Breast epithelium (tissue), 4 donors: ENCODE results near the gene POLR3H. TPM values are rescaled to one million over a fixed set of nuclear protein-coding genes. Genes with fewer than 3 reads are reported as not detected.
"Not testable (repeated sequence)": the region's sequence is repeated elsewhere in the genome, so short reads cannot be mapped to it uniquely, and the experiment has no call there.

Source experiments
- DNase-seq, 2 donors: peaks; one replicate each; pipeline ENCODE4 v3.0.0-alpha.2; 2019; ENCODE audit warnings: low spot score in 2 of 2
- H3K27ac ChIP-seq, 2 donors: fragments of 200-600 bp; sonication (generic) in 1 of 2; one replicate each; pipeline ENCODE4 v1.5.1; 2016 to 2019; ENCODE audit warnings: mild to moderate bottlenecking in 1 of 2
- H3K27me3 ChIP-seq, 2 donors: fragments of 200-600 bp; sonication (generic) in 1 of 2; one replicate each; pipeline versions ENCODE4 v1.5.1 to v1.6.0; 2017 to 2019; ENCODE audit warnings: control low read depth in 1 of 2, mild to moderate bottlenecking in 1 of 2
- H3K36me3 ChIP-seq: fragments of 200-600 bp; one replicate; pipeline ENCODE4 v1.5.1; 2019
- H3K4me1 ChIP-seq, 2 donors: fragments of 200-600 bp; sonication (generic); one replicate each; pipeline ENCODE4 v1.5.1; 2016 to 2019; ENCODE audit warnings: control low read depth in 1 of 2
- H3K4me3 ChIP-seq, 3 donors: fragments of 200-600 bp; sonication (generic); 1 replicate in 2 of 3; 2 replicates in 1 of 3; pipeline ENCODE4 v1.5.1; 2016 to 2019; ENCODE audit warnings: mild to moderate bottlenecking in 3 of 3, moderate library complexity in 2 of 3
- H3K9me3 ChIP-seq, 2 donors: fragments of 200-600 bp; sonication (generic) in 1 of 2; one replicate each; pipeline ENCODE4 v1.5.1; 2016 to 2019; ENCODE audit warnings: control low read depth in 1 of 2
- POLR2A ChIP-seq: fragments of 450-650 bp; IDR thresholded peaks from one replicate; pipeline ENCODE4 v1.6.1; 2016; ENCODE audit warnings: antibody characterized with exemption, mild to moderate bottlenecking, moderate library complexity
- POLR2AphosphoS5 ChIP-seq, 3 donors: sonication (generic); formaldehyde crosslinking; IDR thresholded peaks; one replicate each; pipeline ENCODE4 v1.6.1; 2017; ENCODE audit warnings: antibody characterized with exemption in 3 of 3
- intact Hi-C: fragments of 100-400 bp; cut with DNase I; formaldehyde crosslinking; loops from one replicate; pipeline ENCODE4 v1.15.1; 2023; ENCODE audit warnings: low total_unique reads
- total RNA-seq, 3 donors: library from RNA; depleted of rRNA; stranded (reverse); fragments of >200 nt; gene quantifications; one replicate each; pipeline ENCODE4 v1.1.0, GENCODE V29; 2016
- TF ChIP-seq, protein P1 (sequence below), 3 donors: fragments of 450-650 bp; IDR thresholded peaks; one replicate each; pipeline ENCODE4 v1.5.1; 2016 to 2017; ENCODE audit warnings: antibody characterized with exemption in 3 of 3, mild to moderate bottlenecking in 3 of 3, moderate library complexity in 3 of 3

The POLR3H gene, protein sequence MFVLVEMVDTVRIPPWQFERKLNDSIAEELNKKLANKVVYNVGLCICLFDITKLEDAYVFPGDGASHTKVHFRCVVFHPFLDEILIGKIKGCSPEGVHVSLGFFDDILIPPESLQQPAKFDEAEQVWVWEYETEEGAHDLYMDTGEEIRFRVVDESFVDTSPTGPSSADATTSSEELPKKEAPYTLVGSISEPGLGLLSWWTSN
- 10 to 100 TPM; 18.2 to 26.5 (median 20.2) TPM for total RNA-seq

DNA sequence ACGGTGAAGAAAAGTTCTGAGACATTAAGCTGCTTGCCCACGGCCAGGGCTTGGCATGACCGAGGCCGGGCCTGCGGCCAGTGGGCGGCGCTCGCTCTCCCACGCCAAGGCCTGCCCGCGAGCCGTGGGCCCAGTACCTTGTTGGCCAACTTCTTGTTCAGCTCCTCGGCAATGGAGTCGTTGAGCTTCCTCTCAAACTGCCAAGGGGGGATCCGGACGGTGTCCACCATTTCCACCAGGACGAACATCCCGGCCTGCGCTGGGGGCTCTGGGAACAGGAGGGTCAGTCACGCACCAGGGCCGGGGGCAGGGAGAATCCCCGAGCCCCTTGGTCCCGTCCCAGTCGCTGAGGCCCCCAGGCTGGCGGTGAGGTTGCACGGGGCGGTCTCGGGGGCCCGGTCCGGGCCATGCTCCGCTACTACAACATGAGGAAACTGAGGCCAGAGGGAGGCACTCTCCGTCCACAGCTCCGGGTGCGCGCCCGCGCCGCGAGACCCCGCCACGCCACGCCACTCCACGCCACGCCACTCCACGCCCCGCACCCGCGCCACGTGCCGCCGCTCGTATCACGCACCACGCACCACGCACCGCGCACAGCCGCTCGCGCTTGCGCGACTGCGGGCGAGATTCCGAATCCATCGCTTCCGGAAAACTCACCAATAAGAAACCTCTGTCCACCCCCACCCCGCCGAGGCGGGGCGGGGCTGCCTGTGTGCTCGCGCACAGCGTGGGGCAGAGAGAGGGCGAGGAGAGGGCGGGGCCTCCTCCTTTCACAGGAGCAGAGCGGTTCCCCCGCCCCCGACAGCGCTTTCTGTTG lies at the start of gene POLR3H:
TSS of gene POLR3H (minus strand) at position 617 of the 817 bp plus-strand sequence. CDS start at position 248, 369 bp downstream.
- H3K4me3 ChIP-seq, result peak within 1 kb of the TSS; percentile 78 to 82 (median 80)
- TF ChIP-seq POLR2AphosphoS5 (IDR thresholded peaks at IDR 0.05) (peak in 2 of 3 donors; percentile 10 to 12), POLR2A (no peak)
- TF ChIP-seq, protein P1, sequence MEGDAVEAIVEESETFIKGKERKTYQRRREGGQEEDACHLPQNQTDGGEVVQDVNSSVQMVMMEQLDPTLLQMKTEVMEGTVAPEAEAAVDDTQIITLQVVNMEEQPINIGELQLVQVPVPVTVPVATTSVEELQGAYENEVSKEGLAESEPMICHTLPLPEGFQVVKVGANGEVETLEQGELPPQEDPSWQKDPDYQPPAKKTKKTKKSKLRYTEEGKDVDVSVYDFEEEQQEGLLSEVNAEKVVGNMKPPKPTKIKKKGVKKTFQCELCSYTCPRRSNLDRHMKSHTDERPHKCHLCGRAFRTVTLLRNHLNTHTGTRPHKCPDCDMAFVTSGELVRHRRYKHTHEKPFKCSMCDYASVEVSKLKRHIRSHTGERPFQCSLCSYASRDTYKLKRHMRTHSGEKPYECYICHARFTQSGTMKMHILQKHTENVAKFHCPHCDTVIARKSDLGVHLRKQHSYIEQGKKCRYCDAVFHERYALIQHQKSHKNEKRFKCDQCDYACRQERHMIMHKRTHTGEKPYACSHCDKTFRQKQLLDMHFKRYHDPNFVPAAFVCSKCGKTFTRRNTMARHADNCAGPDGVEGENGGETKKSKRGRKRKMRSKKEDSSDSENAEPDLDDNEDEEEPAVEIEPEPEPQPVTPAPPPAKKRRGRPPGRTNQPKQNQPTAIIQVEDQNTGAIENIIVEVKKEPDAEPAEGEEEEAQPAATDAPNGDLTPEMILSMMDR (IDR thresholded peaks at IDR 0.05), result peak in 2 of 3 donors; percentile 25 to 34
- peak within 1 kb of the TSS; percentile 79 to 86 for H3K27ac ChIP-seq
- intact Hi-C loops, result no loop called here
- peak; percentile 96 to 97 for DNase-seq
- peaks cover 0 to 12% of the 10 kb centered on the region in 2 donors for H3K4me1 ChIP-seq
- H3K9me3 ChIP-seq, result no peaks in the 10 kb centered on the region
- no peaks in the 10 kb centered on the region for H3K36me3 ChIP-seq
- H3K27me3 ChIP-seq, result no peaks in the 10 kb centered on the region

DNA sequence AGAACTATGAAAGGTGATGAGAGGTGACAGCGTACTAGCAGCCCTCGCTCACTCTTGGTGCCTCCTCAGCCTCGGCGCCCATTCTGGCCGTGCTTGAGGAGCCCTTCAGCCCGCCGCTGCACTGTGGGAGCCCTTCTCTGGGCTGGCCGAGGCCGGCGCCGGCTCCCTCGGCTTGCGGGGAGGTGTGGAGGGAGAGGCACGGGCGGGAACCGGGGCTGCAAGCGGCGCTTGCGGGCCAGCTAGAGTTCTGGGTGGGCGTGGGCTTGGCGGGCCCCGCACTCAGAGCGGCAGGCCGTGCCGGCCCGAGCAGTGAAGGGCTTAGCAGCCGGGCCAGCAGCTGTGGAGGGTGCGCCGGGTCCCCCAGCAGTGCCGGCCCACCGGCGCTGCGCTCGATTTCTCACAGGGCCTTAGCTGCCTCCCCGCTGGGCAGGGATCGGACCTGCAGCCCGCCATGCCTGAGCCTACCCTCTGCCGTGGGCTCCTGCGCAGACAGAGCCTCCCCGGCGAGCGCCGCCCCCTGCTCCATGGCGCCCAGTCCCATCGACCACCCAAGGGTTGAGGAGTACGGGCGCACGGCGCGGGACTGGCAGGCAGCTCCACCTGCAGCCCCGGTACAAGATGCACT lies 49.2 kb upstream of the POLR3H start:
- intact Hi-C loops, DNase-seq, H3K4me1 ChIP-seq, H3K27ac ChIP-seq, H3K36me3 ChIP-seq, H3K4me3 ChIP-seq, H3K27me3 ChIP-seq, H3K9me3 ChIP-seq: not testable (repeated sequence)

DNA sequence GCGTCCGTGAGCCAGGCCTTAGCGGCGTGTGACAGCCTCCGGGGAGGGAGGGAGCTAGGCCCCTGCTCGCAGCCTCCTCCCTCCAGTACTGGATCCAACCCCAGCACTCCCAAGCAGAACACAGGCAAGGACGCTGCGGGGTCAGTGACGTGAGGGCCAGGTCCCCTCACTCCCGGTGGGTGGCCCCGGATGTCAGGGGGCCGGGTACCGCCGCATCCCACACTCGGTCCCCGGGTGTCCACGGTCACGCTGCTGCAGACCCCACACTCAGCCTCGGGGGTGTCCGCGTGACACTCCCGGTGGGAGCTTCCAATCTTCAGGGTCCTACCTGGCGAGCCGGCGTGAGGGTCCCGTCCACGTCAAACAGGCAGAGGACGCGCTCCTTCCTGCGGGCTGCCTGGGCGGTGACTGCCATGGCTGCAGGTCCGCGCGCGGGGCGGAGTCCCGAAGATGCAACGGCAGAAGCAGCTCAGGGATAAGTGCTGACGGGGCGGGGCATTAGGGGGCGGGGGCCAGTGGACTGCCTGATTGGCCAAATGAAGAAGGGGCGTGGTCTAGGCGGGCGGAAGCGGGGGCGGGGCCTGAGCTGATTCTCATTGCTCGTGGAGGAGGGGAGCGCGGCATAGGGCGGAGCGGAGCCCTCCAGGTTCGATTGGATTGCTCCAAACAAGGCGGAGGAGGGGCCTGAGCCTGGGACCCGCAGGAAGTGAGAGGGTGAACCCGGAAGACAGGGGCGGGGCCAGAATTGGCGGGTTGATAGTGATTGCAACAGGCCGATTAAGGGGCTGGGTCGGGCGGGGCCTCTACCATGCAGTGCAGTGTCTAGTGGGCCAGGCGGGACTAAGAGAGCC lies 45.3 kb upstream of the POLR3H start, which contains the start of gene PMM1:
TSS of gene PMM1 (minus strand) at position 450 of the 851 bp plus-strand sequence. CDS start at position 415, 35 bp downstream.
- peak; percentile 100 for DNase-seq
- H3K4me3 ChIP-seq, result peak within 1 kb of the TSS; percentile 69 to 84 (median 82)
- H3K9me3 ChIP-seq, result no peaks in the 10 kb centered on the region
- intact Hi-C loops, result no loop called here
- H3K27ac ChIP-seq, result peak within 1 kb of the TSS; percentile 77 to 79
- TF ChIP-seq POLR2A (peak; percentile 58), POLR2AphosphoS5 (IDR thresholded peaks at IDR 0.05) (peak; percentile 76 to 79 (median 77))
- TF ChIP-seq, protein P1 (IDR thresholded peaks at IDR 0.05), result no peak
- H3K36me3 ChIP-seq, result no peaks in the 10 kb centered on the region
- peaks cover 5 to 8% of the 10 kb centered on the region in 2 donors for H3K4me1 ChIP-seq
- H3K27me3 ChIP-seq, result no peaks in the 10 kb centered on the region

DNA sequence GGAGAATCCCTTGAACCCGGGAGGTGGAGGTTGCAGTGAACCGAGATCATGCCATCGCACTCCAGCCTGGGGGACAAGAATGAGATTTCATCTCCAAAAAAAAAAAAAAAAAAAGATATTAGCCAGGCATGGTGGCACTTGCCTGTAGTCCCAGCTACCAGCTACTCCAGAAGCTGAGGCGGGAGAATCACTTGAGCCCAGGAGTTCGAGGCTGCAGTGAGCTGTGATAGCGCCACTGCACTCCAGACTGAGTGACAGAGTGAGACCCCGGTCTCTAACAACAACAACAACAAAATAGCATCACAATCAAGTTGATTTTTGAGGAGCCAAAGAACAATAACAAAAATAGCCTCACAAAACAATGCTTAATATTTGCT lies 43.1 kb upstream of the POLR3H start:
- Histone ChIP-seq H3K4me3 (no peak overlapping the region), H3K4me1 (peaks cover 5 to 8% of the 10 kb centered on the region in 2 donors), H3K36me3 (no peaks in the 10 kb centered on the region), H3K27ac (peak overlapping the region in 1 of 2 donors; percentile 45), H3K9me3 (no peaks in the 10 kb centered on the region), H3K27me3 (no peaks in the 10 kb centered on the region)
- DNase-seq, result no peak
- intact Hi-C loops, result no loop called here
- TF ChIP-seq POLR2AphosphoS5 (IDR thresholded peaks at IDR 0.05), result no peak
- TF ChIP-seq, protein P1 (IDR thresholded peaks at IDR 0.05), result no peak
- TF ChIP-seq POLR2A, result no peak

DNA sequence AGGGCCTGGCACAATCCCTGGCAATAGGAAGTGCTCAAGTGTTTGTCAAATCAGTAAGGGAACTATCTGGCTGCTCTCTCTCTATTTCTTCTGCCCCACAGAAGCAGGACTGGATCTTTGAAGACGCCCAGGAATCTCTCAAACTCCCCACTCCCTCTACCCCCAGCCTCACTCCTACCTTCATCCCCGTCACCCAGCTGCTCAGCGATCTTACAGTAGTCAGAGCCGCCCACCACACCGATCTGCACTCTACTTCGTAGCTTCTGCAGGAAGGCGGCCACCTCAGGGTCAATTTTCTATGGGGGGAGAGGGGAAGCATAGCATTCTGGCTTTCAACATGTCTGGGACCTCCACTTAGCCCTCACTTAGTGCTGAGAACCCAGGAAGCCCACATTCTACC lies 41.6 kb upstream of the POLR3H start:
- no peak for TF ChIP-seq POLR2AphosphoS5 (IDR thresholded peaks at IDR 0.05)
- no peak for TF ChIP-seq POLR2A
- TF ChIP-seq, protein P1 (IDR thresholded peaks at IDR 0.05), result no peak
- no peak for DNase-seq
- Histone ChIP-seq H3K4me3 (no peak overlapping the region), H3K4me1 (peaks cover 5 to 8% of the 10 kb centered on the region in 2 donors), H3K27me3 (no peaks in the 10 kb centered on the region), H3K36me3 (no peaks in the 10 kb centered on the region), H3K27ac (no peak overlapping the region), H3K9me3 (no peaks in the 10 kb centered on the region)
- intact Hi-C loops, result no loop called here
